NCI-H748 (cell line): ENCODE data around the gene TERT.

Experiments used
- DNase-seq: peaks from one replicate; lab custom pipeline; 2025; ENCODE audit not compliant: unreplicated experiment; lab: John Stamatoyannopoulos, UW

TERT gene

DNA sequence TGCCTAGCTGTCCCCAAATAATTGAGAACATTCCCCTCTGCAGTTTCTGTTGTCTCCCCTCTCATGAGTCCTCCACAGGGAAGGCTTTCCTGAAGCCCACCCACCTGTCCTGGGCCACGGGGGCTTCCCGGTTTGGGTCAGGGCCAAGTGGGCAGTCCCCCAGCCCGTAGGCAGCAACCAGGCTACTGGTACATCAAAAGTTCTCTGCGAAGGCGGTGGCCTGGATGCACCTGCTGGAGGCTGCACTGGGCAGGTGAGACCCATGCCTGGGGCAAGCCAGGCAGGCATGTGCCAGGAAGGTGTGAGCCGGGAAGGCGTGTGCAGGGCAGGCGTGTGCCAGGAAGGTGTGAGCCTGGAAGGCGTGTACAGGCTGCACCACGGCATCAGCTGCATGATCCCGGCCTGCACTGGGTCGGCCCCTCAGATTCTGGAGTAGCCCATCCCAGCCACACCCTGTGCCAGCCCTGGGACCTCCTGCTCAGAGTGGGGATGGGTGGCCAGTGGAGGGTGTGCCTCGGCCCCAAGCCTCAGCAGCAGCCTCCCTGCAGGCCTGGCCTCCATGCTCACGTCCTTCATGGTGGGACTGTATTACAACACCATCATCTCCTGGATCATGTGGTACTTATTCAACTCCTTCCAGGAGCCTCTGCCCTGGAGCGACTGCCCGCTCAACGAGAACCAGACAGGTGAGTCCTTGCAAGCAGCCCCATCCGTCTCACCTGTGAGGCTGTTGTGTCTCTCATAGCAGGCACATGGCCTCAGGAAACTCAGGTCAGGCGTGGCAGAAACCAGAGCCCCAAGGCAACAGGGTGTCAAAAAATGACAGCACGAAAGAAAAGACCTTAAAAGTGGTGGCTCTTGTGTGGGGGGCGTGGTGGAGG, 84.7 kb downstream of the TERT start:
- no peak for DNase-seq

DNA sequence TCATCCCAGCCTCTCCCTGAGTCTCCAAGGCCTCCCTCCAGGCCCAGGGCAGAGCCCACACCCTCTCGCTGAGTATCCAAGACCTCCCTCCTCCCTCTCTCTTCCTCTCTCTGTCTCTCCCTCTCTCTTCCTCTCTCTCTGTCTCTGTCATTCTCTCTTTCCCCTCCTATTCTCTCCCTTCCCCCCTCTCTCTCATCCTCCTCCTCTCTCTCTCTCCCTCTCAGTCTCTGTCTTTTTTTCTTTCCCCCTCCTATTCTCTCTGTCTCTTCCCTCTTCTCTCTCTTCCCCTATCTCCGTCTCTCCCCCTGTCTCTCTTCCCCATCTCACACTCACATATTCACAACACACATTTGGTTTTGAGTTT, 85.4 kb downstream of the TERT start:
- no peak for DNase-seq

DNA sequence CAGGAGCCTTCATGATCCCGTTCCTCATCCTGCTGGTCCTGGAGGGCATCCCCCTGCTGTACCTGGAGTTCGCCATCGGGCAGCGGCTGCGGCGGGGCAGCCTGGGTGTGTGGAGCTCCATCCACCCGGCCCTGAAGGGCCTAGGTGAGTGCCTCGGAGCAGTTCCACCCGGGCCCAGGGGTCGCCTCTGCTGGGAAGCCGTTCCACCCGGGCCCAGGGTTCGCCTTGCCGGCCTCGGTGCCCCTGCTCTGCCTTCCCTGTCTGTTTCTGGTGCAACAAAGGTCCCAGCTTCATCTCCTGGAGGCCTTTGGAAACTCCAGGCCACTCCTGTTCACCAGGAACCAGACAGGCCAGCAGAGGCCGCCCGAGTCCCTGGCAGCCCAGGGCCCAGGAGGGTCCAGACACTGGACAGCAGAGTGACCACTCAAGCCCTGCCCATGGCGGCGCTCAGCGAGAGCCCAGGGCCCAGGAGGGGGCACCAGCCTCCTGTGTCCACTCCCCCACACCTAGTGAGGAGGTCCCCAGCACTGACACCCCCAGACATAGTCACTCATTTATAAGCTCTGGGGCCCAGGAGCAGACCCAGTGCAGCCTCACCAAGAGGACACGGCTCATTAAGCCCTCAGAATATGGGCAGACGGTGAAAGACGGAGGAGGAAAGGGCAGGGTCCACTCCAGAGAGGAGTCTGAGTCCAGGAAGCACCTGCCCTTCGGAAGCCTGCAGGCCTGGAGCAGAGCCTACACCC, 86.0 kb downstream of the TERT start:
- peak; percentile 57 for DNase-seq

DNA sequence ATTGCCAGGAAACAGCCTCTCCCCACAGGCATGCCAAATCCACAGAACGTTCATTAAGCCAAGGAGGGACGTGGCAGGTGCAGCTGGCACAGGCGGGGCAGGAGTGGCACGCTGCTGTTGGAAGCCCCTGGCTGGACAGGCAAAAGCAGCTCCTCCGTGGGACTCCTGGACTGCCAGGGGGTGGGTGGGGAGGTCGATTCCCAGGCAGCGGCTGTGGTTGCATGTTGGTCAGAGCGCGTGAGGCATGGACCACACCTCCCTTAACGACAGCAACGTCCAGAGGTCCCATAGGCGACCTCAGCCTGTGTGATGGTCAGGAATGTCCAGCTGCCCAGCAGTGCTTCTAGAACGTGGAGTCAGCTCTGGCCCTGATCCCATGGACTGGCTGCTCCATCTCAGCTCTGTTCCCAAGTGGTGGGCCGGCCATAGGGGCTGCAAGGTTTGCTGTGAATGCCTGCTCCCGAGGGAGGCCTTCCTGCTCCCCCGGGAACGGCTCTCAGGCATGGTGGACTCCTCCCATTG, 86.6 kb downstream of the TERT start:
- no peak for DNase-seq

DNA sequence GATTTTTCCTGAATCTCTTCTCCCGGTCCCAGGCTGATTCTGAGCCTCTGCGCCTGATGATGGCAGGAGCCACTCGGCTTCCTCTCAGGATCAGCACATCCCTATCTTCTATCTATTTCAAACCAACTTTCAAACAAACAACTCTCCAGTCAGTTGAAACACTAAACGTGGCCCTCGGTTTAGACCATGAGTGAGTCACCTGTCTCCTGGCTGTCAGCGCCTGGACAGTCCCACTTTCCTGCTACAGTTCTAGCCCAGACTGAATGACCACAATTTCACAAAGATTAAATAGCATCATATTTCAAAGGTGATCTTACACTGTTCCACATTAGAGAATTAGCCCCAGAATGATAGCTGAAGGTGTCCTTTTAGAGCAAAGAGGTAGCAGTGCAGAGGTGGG, 87.3 kb downstream of the TERT start:
- DNase-seq, result no peak

DNA sequence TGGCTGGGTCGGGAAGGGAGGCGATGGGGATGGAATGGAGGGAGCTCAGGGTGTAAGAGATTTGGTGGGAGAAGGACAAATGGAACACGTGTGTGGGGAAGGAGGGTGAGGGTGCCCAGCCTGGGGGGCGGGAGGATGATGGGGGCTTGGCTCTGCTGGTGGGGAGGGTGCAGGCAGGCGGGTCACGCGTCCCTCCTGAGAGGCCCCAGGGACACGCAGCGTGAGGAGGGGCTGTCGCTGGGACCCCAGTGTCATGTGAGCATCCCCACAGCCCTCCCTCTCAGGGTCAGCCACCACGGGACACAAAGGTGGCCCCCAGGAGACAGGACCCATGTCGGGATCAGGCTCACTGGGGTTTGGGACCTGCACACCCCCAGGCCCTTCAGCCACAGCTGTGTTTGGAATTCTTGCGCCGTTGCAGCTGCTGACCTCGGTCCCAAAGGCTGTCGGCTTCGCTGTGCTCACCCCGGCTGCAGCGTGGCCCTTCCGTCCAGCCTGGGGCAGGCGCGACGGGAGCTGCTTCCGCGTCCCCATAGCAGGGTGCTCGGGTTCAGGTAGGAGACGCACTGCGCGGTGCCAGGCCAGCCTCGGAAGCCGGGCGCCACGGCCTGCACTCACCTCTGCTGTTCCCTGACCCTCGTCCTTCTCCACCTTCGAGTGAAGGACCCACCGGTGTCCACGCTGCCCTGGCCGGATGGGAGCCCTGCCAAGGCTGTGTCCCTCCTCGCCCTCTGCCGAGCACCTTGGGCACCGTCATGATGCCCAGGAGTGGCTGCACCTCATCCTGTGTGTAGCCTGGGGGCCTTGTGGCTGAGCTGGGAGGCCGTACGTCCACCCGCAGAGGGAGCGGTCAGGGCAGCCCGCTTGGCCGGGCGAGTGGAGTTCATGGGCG, 88.1 kb downstream of the TERT start:
- no peak for DNase-seq

DNA sequence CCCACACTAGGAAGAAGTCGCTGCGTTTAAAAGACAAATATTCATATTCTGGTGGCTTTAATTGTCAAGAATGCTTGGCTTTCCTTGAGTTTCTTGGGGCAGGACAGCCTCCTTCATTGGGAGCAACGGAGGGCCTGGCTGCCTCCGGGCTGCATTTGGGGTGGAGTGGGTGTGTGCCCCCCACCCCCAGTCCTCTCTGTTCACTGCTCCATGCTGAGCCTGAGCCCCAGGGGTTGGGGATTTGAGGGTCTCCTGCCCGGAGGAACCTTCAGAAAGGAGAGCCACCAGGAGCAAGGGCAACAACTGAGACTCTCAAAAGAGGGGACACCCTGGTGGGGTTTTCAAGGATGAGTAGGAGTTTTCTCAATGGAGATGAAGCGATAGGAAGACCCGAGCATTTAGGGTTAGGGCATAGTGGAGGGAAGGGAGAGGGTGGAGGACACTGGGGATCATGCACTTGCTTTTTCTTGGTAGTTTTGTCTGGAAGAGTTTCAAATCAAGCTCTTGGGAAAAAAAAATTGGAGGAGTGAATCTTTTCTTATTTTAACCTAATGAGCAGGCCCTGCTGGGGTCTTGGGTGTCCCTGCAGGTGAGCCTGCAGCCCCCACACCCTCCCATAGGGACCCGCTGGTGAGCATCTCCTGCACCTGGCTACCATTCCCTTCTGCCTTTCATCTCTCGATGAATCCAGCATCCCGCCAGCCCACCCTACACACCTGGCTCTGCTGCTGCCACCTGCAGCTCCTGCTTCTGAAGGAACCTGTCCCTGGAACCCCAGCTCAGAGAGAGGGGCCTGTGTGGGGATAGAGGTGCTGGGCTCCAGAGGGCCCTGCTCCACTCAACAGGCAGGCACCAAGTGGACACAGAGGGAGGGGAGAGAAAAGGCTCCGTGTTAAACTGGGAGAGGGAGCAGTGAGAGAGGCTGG, 89.3 kb downstream of the TERT start:
- peak; percentile 45 for DNase-seq

DNA sequence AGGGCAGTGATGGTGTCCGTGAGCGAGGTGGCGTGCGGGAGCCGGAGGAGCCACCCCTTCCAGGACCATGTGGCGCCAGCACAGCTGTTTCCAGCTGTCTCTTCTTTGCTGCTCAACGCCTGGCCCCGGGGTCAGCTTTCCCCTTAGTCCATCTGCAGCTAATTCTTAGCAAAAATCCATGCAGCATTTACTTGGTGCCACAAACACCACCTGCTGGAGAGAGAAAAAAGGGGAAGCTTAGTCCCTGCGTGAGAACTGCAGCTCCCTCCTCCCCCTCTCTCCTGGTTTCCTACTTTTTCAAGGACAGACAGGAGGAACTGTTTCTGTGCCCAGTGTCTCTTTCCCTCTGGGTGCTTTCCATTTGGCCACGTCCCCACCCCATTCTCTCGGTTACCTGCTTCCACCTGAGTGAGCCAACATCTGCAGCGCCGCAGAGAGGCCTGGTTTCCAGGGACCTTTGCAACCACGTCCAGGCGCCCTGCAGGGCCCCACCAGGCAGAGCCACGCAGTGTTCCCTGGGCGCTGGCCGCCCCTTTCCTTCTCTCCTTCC, 90.1 kb downstream of the TERT start:
- DNase-seq, result peak; percentile 56

DNA sequence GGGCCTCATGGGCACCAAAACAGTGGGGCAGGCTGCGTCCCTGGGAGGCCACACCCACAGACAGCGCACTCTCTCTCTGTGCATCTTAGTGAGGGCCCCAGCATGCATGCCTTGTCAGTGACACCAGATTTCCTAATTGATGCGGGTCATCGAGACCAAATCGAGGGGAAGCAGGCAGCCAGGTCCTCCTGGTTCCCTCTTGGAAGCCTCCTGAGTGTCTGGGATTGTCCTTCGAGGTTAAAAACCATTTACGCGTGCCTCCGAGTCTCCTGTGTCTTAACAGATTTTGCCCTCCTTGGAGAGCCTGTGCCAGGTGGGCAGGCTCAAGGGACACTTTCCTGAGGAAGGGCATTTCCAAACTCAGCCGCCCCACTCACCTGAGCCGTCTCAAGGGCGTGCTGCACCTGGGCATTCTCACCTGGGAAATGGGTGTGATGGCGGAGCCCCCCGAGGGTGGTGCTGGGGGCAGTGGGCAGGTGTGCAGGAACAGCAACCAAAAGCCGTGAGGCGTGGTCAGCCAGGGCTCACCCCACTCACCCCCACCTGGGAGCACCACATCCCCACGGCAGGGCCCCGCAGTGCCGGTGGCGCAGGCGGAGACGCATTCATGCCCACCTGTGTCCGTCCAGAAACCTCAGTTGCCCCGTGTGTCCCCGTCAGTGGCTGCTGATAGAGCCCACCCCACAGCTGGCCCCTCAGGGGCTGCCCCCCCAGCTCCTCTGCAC, 90.7 kb downstream of the TERT start:
- DNase-seq, result no peak

DNA sequence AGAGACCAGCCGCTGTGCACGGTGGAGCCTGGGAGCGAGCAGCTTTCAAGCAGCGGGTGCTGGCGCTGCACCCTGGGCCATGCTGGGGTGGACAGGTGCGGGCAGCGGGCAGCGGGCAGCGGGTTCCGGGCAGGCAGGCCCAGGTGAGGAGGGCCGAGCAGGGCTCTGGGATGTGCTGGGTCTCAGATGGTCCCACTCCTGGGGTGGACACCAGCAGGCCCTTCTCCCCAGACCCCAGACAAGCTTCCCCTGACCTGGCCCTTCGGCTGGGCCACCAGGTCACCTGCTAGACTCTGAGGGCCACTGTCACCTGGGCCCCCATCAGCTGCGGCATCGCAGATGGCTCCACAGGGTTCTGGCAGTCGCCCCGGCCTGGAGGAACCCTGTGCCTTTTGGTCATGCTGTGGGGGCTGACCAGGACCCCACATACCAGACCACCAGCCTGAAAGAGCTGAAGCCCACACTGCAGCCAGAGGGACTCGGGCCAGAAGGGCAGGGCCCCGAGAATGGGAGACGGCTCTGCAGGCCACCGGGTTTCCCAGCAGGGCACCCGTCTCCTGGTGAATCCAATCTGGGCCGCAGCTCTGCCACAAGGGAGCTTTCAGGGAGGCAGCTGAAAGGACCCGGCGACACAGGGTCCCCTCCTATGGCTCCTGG, 91.4 kb downstream of the TERT start:
- DNase-seq, result no peak
